MM.1S (cell line): ENCODE measurements around the gene STEAP1B.
"Not testable (repeated sequence)": the region's sequence is repeated elsewhere in the genome, so short reads cannot be mapped to it uniquely, and the experiment has no call there.

Experiments
- EZH2 ChIP-seq: fragments of 300-600 bp; sonication (generic); optimal IDR thresholded peaks from 2 replicates; pipeline ENCODE3; 2017; ENCODE audit warnings: low read depth, mild to moderate bottlenecking, antibody characterized with exemption, low read length, mixed read lengths
- TF ChIP-seq, protein P1 (sequence below): fragments of 300-600 bp; sonication (generic); IDR thresholded peaks from 2 replicates; pipeline ENCODE4 v1.5.1; 2016; ENCODE audit warnings: antibody characterized with exemption, low read length, mixed read lengths

DNA sequence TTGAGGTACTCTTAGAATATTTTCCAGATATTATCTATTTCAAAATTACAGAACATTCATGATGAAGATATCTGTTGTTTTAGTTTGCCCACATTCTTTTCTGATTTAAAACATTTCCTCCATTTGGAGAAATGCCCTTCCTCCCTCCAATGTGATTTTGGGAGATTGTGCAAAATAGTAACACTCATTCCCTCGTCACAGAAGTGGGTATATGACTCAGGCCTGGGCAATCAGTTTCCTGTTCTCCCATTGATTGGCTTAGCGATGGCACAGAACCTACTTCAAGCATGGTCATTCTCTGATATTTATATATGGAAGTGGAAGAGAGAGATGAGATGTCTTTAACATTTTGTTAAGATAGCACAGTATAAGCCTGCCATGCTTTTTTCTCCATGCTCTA, 3.1 kb downstream of the STEAP1B start:
- TF ChIP-seq, protein P1, sequence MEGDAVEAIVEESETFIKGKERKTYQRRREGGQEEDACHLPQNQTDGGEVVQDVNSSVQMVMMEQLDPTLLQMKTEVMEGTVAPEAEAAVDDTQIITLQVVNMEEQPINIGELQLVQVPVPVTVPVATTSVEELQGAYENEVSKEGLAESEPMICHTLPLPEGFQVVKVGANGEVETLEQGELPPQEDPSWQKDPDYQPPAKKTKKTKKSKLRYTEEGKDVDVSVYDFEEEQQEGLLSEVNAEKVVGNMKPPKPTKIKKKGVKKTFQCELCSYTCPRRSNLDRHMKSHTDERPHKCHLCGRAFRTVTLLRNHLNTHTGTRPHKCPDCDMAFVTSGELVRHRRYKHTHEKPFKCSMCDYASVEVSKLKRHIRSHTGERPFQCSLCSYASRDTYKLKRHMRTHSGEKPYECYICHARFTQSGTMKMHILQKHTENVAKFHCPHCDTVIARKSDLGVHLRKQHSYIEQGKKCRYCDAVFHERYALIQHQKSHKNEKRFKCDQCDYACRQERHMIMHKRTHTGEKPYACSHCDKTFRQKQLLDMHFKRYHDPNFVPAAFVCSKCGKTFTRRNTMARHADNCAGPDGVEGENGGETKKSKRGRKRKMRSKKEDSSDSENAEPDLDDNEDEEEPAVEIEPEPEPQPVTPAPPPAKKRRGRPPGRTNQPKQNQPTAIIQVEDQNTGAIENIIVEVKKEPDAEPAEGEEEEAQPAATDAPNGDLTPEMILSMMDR = not testable (repeated sequence)
- not testable (repeated sequence) for TF ChIP-seq EZH2
